LoVo (cell line): ENCODE data around the gene TSPO.

Experiments
- DNase-seq: peaks from one replicate; pipeline ENCODE4 v3.0.0-alpha.2; 2016; ENCODE audit warnings: low spot score

Gene TSPO

DNA sequence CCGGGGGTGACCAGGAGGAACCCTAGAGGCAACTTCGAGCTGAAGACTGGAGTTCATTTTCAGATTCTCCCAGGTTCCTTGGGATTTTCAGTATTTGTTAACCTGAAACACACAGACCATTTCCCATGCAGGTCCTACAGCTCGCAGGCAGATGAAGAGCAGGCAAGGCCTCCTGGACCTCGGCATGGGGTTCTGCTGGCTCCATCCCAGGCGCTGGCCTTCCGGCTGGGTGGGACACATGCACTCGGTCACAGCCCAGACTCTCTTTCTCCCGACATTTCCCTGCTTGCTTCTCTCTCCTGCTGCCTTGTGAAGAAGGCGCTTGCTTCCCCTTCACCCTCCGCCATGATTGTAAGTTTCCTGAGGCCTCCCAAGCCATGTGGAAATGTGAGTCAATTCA, 51.0 kb downstream of the TSPO start:
- no peak for DNase-seq

DNA sequence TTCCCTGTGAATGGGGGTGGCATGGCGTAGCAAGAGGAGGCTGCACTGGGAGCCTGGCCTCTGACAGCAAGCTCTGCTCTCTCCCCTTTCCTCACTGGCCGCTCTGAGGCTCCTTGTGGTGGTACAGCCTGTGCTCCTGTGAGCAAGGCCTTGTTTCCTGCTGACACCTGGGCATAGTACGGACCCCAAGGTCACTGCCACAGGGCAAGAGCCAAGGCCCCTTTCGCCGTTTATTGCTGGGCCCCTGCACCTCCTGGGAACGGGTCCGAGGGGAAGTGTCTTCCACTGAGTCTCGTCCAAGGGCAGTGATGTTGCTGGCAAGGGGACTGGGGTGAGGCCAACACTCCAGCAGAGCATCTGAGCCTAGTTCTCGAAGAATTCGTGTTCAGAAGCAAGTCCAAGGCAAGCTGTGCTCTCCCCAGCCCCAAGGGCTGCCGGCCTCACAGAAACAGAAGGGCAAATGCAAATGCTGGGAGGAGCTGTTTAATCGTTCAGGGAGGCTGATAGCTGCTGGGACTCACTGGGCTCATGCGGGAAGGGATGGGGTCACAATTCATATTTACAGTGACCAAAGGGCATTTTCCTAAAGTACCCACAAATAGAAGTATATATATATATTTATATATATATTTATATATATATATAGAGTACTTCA, 51.5 kb downstream of the TSPO start:
- DNase-seq: no peak

DNA sequence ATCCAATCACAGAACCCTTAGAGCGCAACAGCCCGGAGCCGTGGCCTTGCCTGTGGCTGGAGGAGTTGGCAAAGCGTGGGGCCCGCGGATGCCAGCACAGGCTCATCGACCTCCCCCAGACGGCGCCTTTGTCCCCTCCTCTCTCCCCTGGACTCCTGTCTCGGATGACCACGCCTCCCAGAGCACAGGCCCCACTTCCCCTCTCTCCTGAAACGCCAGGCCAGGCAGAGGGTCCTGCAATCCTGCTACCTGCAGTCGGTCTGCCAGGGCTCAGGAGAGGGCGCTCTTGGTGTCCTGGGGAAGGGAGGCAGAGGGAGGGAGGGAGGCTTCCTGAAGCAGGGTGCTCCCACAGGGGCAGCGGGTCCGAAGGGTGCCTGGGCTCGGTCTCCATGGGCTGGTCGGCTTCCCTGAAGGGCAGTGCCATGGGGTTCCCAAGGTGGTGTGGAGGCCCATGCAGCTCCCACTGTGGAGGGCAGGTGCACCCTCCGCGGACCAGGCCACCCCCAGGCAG, 52.2 kb downstream of the TSPO start:
- no peak for DNase-seq

DNA sequence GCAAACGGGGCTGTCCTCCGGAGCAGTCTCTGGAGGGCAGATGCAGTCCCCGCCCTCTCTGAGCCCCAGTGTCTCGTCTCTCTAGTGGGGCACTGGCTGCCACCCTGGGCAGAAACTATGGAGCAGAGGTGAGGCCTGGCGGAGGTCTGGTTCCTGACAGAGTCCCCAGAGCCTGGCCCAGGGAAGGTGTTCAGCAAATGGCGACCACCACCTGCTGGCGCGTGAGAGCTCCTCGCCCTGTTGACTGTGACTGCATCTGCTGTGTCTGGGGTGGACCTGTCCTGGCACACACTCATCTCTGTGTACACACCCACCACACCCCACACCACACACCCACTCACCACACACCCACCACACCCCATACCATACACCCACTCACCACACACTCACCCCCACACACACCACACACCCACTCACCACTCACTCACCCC, 53.9 kb downstream of the TSPO start:
- no peak for DNase-seq

DNA sequence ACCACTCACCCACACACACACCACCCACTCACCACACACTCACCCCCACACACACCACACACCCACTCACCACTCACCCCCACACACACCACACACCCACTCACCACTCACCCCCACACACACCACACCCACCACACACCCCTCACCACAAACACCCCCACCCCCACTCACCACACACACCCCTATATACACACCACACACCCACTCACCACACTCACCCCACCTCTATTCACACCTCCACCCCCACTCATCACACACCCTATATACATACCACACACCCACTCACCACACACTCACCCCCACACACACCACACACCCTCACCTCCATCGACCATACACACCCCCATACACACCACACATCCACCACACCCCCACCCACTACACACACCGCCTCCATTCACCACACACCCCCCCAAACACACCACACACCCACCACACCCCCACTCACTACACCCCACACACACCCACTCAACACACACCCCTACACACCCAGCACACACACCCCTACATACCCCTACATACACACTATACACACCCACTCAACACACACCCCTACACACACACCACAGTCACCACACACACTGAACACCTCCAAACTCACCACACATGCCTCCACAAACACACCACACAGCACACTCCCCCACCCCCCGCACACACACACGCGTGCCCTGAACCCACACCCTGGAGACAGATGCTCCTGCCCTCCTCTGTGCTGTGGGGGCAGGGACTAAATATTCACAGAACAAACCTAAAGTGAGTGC, 54.6 kb downstream of the TSPO start:
- no peak for DNase-seq

DNA sequence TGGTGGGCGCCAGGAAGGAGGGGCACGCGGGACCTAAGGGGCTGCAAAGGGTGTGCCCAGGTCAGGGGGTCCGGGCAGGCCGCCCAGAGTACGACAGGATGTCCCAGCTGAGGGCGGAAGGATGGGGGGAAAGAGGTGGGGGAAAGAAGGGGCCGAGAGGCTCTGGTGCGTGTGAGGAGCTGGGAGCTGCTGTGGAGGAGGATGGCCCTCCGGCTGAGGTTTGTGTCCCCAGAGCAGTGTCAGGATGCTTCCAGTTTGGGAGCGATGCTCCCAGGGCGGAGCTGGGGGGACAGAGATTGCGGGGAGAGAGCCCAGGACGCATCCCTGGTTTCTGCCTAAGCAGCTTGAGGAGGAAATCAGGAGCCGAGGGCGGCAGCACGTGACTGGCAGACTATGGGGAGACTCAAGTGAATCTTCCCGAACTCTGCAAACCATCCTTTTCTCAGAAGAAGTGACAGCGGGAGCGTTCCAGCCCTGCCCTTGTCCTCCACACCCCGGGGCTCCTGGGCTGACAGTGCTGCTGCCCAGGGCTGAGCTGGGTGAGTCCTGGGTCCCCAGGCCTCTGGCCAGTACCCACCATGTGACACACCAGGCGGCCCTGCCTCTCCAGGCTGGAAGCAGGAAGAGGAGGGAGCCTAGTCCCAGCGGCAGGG, 55.3 kb downstream of the TSPO start:
- DNase-seq: no peak

DNA sequence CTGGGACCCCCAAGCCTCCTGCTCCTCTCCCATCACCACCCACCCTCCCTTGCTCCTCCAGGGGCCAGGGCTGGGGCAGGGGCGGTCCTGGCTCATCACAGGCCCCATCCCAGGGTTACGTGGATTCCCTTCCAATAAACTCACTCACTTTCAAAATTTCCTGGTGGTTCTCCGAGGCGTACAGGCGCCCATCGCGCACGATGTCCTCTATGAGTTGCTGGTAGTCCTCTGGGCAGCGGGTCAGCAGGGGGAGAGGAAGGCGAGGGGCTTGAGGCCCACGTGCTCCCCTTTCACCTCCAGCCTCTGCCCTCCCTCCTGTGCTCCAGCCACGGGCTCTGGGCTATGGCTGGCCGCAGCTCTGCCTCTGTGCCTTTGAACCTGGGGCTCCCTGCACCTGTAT, 56.0 kb downstream of the TSPO start:
- DNase-seq: no peak

DNA sequence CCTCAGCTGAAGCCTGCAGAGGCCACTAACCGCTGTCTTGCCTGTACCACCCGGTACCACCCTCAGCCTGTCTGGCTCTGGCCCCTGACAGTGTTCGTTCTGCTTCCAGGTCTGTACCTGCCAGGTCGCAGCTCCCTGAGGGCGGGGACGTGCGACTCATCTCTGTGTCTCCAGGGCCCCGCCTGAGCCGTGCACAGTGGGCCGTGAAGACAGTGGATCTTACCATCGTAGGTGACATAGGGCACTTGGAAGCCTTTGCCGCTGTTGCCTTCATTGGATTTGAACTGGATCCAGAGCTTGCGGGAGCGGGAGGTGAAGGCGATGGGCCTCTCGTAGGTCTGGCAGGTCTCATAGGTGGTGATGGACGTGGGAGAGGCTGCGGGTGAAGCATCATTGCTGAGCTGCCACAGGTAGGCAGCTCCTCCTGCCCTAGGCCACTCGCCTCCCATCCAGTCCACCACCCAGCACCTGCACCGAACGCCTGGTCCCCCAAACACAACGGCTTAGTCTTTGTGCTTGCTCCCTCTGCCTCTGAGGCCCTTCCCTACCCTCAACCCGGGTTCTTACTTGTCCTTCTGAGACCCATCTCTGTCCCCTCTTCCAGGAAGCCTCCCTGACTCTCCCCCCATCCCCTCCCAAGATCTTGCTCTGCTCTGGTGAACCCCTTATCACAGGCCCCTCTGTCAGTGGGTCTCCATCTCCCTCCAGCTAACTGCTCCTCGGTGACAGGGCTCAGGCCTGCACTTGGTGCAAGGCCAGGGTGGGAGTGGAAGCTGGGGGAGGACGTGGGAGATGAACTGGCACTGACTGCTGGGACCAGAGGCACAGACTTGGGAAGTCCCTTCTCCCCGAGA, 56.7 kb downstream of the TSPO start:
- no peak for DNase-seq

DNA sequence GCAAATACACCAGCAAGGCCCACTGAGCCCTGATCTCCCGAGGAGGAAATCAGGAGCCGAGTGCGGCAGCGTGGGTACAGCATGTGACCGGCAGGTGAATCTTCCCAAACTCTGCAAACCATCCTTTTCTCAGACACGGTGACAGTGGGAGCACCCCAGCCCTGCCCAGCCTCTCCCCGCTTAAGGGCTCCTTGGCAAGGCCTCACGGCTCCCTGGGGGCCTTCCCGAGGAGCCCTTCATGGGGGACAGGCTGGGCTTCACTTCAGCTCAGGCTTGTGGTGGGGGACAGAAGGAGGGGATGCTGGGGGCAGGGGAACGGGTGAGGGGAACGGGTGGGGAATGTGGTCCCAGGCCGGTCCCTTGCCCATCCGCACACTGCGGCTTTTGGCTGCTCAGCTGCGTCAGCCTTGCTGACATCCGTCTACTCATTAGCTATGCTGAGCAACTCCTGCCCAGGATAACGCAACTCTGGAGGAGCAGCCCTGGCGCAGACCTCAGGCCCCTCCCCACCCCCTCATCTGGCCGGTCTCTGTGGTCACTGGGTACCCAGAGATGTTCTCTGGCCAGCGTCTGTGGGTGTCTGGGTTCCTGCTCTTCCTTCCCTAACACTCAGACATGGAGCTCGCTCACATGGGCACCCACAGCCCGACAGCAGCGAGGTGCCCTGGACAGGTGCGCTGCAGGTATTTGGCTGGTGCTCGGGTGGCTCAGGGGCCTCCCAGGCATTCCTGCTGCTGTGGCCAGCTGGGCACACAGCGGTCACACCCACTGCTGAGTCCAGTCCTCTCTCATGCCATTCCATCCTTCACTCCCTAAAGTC, 57.6 kb downstream of the TSPO start:
- DNase-seq: no peak

DNA sequence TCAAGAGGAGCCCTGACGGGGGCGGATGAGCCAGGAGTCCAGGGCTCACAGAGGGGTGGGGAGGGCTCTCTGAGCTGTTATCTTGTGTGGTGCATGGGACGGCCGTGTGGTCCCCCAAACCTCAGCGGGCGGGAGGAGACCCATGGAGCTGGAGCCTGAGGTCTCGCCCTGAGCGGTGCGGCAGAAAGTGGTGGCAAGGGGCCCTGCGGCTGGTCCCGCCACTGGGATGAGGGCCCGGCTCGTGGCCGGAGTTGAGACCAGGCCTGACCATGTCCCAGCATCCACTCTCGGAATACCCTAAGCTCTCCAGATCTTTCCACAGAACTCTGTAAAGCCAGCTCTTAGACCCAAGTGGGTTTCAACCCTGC, 58.1 kb downstream of the TSPO start:
- DNase-seq: no peak

DNA sequence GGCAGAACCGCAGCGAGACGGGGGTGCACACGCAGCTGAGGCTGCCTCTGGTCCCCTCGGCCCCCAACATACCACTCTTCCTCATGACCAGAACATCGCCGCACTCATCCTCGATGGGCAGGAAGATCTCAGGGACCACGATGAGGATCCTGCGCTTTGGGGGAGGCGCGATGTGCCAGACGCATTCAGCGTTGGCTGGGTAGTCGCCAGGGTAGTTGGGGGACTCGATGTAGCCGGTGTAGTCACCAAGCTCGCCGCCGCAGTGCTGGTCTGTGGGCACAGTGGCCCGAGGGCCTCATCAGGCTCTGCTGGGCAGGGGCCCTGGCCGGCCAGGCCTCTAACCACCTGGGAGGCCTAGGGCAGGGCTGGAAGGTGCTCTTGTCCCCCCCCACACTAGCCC, 58.6 kb downstream of the TSPO start:
- DNase-seq: no peak

DNA sequence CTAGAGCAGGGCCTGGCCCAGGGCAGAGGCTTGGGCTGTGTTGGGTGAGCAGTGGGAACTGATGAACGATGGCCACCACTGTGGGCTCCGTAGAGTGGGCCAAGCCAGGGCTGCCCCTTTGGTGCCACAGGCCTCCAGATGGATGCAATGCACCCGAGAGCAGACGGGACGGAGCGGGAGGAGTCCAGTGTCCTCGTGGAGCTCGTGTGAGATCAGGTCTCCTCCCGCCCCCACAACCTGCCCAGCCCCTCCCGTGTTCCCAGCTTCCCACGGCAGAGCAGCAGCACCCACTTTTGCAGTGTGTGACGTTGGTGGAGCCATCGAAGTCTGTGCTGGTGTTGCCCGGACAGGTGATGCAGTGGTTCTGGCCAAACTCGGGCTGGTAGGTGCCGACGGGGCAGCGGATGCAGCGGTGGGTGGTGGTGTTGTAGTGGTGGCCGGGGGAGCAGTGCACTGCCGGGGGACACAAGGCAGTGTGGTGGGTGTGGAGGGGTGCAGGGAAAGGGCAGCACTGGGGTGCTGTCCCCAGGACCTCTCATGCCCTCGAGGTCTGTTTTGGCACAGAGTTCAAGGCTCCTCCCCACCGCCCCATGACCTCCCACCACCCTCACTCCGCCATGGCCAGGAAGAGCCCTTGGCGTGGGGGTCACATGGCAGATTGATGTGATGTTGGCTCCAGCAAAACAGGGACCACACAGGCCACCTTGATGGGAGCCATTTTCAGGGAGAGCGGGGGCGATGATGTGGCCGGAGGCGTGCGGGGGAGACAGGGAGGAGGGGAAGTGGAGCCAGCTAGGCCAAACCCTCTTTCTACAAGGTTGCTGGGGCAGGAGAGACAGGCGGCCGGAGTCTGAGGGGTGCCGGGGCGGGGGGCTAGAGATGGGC, 59.5 kb downstream of the TSPO start:
- no peak for DNase-seq

DNA sequence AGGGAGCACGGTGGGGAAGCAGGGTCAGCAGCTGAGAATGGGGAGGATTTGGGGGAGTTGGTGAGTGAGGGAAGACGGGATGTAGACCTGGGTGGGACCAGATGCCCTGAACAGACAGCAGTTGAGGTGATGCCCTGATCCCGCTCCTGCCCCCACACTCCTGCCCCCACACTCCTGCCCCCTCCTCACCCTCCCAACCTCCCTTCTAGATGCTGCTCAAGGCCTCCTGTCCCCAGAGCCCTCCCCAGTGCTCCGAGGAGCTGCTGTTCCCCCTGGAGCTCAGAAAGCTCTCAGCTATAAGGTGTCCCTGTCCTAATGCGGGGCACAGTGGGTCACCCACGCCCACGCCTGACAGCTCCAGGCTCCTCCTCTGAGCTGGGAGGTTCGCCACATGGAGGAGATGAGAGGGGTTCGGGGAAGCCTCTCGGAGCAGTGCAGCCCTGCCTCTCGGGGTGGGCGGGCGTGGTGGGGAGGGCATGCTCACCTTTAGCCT, 60.6 kb downstream of the TSPO start:
- no peak for DNase-seq

DNA sequence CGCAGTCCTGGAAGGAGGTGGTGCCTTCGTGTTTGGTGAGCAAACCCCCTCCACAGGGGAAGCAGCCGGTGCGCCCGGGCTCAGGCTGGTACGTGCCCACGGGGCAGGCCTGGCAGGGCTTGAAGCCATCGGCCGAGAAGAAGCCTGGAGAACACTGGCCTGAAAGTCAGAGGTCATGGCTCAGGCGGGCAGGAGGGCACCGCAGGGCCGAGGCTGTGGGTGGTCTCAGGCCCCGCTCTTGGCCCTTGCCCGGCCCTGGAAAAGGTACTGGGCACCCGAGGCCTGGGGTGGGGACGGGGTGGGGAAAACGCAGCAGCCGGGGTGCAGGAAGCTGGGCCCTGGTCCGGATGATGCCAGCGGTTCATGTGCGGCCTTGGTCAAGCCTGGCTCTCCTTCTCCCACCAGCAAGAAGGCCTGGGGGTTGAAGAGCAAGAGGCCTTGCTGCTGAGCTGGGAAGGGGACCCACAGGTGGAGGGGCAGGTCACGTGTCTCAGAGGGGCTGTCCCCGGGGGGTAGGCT, 61.1 kb downstream of the TSPO start:
- no peak for DNase-seq
